Measurements from ENCODE around the gene ZNF644.

The ZNF644 gene

DNA sequence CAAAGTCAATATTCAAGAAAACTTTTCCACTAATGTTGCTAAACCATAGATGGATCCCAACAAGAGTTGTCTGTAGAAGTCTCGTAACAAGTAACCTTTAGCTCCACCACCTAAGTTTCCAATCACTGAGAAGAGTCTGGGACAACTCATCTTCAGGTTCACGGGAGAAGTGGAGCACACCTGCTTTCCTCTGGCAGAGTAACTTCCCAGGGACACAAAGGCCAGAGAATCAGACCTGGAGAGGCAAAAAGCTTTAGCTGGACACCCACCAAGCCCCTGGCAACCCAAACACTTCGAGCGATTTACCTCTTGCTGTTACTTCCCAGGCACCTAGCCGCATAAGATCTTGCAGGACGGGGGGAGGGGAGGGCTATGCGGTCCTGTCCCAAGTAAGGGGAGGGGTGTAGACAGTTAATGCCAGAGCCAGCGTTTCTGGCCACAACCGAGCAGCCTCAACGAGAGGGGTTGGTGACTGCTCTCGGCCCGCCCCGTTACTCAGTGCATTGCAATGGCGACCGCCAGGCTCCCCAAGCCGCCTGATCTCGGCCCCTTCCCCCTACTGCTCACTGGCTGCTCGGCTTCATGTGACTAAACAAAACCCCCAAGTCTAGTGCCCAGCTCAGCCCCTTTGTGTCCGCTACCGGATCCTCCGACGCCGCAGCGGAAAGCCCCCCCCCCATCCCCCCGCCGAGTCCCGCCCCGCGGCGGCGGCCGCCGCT lies 709 bp downstream of the ZNF644 start:
- peak; percentile 69 for DNase-seq (ENCODE audit: low read depth)

GRCh38 chr1:91020486-91020885 lies 1.3 kb downstream of the ZNF644 start:
- DNase-seq (ENCODE audit: low read depth) = peak; percentile 64

DNA sequence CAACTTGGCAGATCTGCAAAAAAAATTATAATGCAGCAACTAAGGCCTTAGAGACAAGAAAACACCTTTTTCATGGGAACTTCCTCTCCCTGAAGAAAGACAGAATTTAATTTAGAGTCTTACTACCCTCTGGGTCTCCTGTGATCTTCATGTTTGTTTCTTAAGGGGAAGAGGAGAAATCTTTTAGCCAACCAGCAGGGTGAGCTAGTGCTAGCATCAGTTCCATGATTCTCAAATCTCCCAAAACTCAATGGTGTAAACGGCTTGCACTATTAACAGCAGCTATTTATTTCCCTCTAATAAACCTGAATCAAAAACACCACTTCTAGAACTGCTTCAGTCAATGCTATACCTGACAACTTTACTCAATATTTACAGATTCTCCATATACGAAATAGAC lies 3.8 kb downstream of the ZNF644 start:
- DNase-seq (ENCODE audit: low read depth) = peak; percentile 7

DNA sequence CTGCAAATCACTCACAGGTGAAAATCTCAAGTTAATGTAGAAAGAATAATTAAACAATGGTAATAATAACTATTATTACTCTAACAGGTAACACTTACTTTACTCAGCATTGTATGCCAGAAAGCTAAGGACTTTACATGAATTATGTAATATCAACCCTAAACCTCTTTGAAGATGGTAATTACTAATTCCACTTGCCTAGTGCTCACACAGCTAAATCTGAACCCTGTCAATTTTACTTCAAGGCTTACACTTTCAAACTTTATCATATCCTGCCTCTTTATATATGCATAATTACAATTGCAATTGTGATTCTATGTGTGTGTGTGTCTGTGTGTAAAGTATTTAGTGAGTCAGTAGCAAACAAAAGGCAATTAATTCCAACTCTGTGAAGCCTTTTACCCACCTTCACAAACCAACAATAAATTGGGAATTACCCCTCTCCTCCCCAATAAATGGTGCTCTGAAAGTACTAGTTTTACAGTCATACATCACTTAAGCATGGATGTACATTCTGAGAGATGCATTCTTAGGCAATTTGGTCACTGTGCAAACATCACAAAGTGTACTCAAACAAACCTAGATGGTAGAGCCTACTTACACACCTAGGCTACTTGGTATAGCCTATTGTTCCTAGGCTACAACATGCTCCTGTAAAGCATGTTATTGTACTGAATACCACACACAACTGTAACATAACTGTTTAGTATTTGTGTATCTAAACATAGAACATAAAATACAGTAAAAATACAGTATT lies 5.9 kb downstream of the ZNF644 start:
- no peak for DNase-seq (ENCODE audit: low read depth)

GRCh38 chr1:91015358-91015780 lies 6.5 kb downstream of the ZNF644 start:
- no peak for DNase-seq (ENCODE audit: low read depth)

DNA sequence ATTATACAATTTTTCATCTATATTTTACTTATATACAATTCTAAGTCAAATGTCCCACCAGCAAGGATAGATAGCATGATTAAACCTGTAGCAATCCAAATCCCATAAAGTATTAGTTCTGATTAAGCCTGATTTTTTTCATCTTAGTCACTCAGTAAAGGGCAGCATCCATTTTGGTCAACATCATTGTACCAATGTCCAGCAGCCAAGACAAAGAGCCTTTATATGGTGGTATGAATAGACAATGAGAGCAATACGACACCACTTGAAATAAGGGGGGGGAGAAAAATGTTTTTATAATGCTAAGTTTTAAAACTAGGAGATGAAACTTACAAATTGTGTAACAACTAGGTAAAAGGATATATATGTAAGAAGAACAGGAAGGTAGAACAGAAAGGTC lies 7.4 kb downstream of the ZNF644 start:
- no peak for DNase-seq (ENCODE audit: low read depth)

- no peak for DNase-seq (ENCODE audit: low read depth)
These were observed 8.5 kb downstream of the ZNF644 start for GRCh38 chr1:91013302-91013701.

DNA sequence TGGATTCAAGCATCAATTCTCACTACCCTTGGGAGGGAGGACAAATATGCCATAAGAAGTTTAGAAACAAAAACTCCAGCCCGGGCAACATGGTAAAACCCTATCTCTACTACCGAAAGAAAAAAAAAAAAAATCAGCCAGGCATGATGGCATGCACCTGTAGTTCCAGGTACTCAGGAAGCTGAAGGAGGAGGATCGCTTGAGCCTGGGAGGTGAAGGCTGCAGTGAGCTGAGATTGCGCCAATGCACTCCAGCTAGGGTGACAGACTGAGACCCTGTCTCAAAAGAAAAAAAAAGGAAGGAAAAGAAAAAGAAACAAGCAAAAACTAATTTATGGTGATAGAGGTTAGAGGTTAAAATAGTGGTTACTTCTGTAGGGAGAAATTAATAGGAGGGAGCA lies 9.6 kb downstream of the ZNF644 start:
- DNase-seq (ENCODE audit: low read depth) = no peak

DNA sequence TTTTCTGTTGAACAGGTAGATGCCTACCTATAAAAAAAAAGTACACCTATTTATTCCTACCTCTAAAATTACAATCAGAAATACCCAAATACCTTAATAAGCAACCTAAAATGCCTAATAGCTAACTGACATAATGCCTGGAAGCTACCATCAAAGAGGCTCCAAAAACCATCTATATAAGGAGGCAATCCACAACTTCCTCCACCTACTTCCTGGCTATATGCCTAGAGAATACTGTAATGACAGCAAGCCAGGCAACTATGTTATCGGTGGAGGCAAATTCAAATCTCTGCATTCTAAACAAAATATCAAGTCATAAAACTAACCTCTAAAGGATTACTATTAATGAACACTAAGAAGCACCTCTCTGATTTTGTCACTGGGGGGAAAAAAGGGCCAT lies 10.1 kb downstream of the ZNF644 start:
- DNase-seq (ENCODE audit: low read depth) = no peak

DNA sequence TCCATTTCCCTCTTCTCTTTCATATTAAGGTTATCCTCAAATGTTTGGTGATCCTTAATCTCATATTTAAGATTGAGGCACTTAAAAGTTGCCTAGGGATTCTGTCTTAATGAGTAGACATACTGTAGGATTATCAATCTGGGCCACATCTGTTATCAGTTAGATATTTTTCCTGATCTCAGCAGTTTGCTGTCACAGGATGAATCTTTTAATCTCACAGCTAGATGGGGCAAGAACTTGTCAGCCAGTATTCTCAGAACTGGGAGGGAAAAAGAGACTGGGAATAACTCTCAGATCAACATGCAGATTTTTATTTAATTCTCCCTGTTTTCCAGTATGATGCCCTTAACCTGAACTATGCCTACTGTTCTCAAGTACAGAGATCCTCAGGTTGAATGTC lies 14.0 kb downstream of the ZNF644 start:
- DNase-seq (ENCODE audit: low read depth) = peak; percentile 3

DNA sequence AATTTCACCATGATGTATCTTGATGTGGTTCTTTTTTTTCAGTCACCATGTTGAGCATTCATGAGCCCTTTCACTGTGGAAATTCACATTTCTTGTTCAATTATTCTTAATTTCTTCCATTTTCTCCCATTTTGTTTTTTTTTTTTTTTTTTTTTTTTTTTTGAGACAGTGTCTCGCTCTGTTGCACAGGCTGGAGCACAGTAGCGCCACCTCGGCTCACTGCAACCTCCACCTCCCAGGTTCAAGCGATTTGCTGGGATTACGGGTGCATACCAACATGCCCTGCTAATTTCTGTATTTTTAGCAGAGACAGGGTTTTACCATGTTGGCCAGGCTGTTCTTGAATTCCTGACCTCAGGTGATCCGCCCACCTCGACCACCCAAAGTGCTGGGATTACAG lies 14.7 kb downstream of the ZNF644 start:
- no peak for DNase-seq (ENCODE audit: low read depth)

DNA sequence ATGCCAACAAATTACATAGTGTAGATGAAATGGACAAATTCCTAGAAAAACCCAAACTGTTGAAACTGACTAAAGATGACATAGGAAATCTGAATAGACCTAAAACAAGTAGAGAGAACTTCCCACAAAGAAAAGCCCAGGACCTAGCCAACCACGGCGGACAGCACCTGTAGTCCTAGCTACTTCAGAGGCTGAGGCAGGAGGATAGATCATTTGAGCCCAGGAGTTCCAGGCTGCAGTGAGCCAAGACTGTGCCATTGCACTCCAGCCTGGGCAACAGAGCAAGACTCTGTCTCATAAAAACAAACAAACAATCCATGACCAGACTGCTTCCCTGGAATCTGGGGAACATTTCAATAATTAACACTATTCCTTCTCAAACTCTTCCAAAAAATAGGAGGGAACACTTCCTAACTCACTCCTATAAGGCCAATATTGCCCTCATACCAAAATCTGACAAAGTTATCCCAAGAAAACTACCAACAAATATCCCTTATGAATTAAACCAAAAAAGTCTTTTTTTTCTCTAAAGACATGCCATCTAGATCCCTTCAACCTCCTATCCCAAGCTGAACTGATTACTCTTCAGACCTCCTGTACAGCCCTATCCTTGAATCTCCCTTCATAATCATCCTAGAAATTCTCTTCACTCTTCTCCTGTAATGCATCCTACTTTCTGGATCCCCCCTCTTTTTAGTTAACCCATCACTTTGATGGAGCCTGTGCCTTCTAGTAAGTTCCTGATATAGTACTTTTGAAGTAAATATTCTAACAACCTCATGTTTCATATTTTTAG lies 15.5 kb downstream of the ZNF644 start:
- no peak for DNase-seq (ENCODE audit: low read depth)

DNA sequence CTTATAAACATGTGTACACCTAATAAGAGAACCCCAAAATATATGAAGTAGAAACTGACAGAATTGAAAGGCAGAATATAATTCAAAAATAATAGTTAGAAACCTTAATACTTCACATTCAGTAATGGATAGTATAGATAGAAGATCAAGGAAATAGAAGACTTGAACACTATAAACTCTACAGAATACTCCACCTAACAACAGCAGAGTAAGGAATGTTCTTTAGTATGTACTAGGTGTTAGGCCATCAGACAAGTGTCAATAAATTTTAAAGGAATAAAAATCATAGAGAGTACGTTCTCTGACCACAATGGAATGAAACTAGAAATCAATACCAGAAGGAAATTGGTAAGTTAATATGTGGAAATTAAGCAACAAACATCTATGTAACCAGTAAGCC lies 16.6 kb downstream of the ZNF644 start:
- DNase-seq (ENCODE audit: low read depth) = no peak

GRCh38 chr1:91004145-91004544 lies 17.7 kb downstream of the ZNF644 start:
- DNase-seq (ENCODE audit: low read depth) = no peak

DNA sequence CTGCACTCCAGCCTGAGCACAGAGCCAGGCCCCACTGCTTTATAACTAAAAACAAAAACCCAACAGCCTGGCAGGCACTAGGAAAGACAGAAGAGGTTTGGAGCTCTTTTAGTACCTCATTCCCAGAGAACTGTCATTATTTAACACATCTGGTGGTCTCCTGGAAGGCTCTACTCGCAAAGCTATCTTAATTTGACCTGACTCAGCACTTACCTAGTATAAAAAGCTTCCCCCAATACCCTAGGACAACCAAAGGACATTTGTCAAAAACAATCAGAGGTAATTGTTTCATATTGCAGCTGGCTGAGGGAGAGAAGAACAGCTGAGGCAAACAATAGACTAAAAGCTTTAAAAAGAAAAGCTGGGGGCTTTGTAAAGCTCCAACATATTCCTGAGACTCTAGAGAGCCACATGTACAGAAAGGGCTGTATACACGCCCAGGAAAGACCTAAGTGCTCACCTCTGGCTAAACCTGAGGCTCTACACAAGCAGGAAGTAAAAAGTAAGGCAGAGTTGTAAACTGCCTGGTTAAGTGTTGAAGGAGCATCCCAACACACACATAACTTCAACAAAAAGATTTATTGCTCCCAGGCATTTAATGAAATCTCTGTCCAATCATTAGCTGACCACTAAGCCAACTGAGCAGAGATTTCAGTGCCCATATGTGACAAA lies 25.0 kb downstream of the ZNF644 start:
- no peak for DNase-seq (ENCODE audit: low read depth)

DNA sequence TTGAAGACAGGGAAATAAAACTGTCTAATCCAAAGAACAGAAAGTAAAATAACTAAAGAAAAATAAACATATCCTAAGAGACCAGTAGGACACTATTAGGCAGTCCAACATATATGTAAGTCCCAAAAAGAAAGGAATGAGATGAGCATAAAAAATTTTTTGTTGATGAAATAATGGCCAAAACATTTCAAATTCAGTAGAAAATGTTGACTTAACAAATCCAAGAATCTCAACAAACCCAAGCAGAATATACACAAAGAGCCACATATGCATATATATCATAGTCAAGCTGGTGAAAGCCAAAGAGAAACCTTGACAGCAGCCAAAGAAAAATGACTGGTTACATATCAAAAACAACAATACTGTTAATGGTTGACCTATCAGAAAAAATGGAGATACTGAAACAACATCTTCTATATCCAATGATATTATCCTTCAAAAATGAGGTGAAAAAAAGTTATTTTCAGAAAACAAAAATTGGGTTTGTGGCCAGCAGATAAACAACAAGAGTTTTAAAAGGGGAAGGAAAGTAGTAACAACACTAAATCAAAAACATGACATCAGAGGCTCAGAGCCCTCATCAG lies 26.4 kb downstream of the ZNF644 start:
- no peak for DNase-seq (ENCODE audit: low read depth)

GRCh38 chr1:90994461-90994860 lies 27.4 kb downstream of the ZNF644 start:
- no peak for DNase-seq (ENCODE audit: low read depth)

DNA sequence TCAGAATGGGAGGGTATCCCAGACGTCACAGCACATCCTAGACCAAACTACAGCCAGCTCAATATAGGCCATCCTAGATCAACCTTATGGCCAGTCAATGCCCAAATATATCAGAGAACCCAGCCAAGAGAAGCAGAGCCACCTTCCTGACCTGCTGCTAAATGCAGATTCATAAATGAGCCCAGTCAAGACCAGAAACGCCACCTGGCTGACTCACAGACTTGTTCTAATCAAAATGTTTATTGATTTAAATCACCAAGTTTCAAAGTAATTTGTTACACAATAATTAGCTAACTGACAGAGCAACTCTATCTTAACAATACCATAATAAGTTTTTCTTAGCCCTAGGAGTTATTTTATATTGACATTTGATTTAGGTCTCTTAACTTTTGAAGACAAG lies 28.6 kb downstream of the ZNF644 start:
- no peak for DNase-seq (ENCODE audit: low read depth)

DNA sequence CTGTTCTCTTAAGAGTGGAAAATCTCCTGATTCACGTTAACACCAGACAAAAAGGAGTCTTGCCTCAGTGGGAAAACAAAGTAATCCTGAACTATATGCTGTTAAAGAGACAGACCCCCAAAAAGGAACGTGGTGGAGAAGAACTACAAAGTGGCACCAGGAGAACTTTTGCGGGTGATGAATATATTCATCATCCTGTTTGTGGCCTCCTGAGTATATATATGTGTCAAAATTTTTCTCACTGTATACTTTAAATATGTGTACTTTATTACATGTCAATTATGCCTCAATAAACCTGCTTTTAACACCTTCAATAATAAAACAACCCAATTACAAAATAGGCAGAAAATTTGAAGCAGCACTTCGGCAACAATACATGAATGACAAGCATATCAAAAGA lies 31.1 kb downstream of the ZNF644 start:
- DNase-seq (ENCODE audit: low read depth) = no peak

DNA sequence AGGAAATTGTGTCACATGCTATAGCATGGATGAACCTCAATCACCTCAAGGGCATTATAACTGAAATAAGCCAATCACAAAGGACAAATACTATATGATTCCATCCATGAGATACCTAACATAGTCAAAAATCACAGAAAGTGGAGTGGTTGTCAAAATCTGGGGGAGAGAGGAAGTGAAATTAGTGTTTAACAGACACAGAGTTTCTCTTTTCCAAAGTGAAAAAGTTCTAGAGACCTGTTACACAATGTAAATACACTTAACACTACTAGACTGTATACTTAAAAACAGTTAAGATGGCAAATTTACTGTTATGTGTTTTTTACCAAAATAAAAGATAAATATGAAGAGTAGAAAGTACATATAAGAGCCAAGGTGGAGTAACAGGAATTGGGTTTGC lies 31.8 kb downstream of the ZNF644 start:
- no peak for DNase-seq (ENCODE audit: low read depth)

DNA sequence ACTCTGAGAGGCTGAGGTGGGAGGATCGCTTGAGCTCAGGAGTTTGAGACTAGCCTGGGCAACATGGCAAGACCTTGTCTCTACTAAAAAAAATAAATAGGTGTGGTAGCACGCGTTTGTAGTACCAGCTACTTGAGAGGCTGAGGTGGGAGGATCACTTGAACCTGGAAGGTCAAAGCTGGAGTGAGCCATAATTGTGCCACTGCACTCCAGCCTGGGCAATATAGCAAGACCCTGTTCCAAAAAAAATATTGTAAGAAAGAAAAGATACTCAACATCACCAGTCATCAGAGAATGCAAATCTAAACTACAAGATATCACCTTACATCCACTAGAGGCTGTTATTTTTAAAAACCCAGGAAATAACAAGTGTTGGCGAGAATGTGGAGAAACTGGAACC lies 32.5 kb downstream of the ZNF644 start:
- no peak for DNase-seq (ENCODE audit: low read depth)

GRCh38 chr1:90987841-90988240 lies 34.0 kb downstream of the ZNF644 start:
- no peak for DNase-seq (ENCODE audit: low read depth)

All from fibroblast of gingiva (primary cell).